ENCODE data around the gene DEPDC5. TPM values are rescaled to one million over a fixed set of nuclear protein-coding genes. Genes with fewer than 3 reads are reported as not detected.

DEPDC5 gene
- total RNA-seq, 1 donor from 2014 or later, result 37.1 TPM

GRCh38 chr22:31839986-31840385 is 86.2 kb downstream of the DEPDC5 start:
- H3K4me1 ChIP-seq, result no peaks in the 10 kb centered on the region
- no peaks in the 10 kb centered on the region for H3K79me2 ChIP-seq (ENCODE audit: low read depth)
- H3K9ac ChIP-seq, result no peak overlapping the region
- H3K27ac Mint-ChIP-seq, result no peak overlapping the region
- H3K4me2 ChIP-seq, result no peak overlapping the region
- H3K4me3 ChIP-seq, result no peak overlapping the region
- no peak overlapping the region for H3K4me3 Mint-ChIP-seq
- peaks cover under 1% of the 10 kb centered on the region for H3K27me3 Mint-ChIP-seq (ENCODE audit: insufficient read depth, low read depth)
- H3K27me3 ChIP-seq, result no peaks in the 10 kb centered on the region
- H3K9me3 ChIP-seq (ENCODE audit: low read depth), result no peaks in the 10 kb centered on the region
- DNase-seq (ENCODE audit: low spot score), result no peak
- H3F3A ChIP-seq (ENCODE audit: low read depth), result no peaks in the 10 kb centered on the region
- H4K20me1 ChIP-seq (ENCODE audit: low read depth), result no peaks in the 10 kb centered on the region
- H3K9me3 Mint-ChIP-seq, result no peaks in the 10 kb centered on the region
- H3K4me1 Mint-ChIP-seq, result peaks cover 2% of the 10 kb centered on the region
- H3K36me3 ChIP-seq, result no peaks in the 10 kb centered on the region
- H3K36me3 Mint-ChIP-seq, result peaks cover 29% of the 10 kb centered on the region
- no peak overlapping the region for H2AFZ ChIP-seq (replicated peaks)
- no peak for TF ChIP-seq EZH2 (IDR thresholded peaks at IDR 0.05)
- TF ChIP-seq CTCF (IDR thresholded peaks at IDR 0.05), result no peak
- no peak for TF ChIP-seq EZH2phosphoT487 (IDR thresholded peaks at IDR 0.05)
- H3K27ac ChIP-seq, result no peak overlapping the region

DNA sequence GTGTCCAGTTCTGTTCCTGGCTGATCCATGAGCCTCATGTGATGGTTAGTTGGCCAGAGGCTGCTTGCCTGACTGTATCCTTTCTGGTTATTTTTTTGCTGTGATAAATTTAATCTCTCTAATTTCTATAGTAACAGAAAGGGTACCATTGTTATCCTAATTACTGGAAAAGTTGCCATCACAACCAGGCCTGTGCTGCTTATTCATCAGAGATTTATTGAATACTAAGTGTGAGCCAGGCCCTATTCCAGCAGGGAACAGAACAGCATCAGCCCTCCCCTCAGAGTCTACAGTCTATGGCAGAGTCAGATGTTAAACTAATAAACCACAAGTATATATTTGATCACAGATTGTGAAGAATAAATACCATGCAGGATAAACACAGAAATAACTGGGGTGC is 86.8 kb downstream of the DEPDC5 start:
- H3K27ac Mint-ChIP-seq, result no peak overlapping the region
- no peaks in the 10 kb centered on the region for H3K79me2 ChIP-seq (ENCODE audit: low read depth)
- H3K4me3 Mint-ChIP-seq, result no peak overlapping the region
- no peak overlapping the region for H3K9ac ChIP-seq
- peaks cover 2% of the 10 kb centered on the region for H3K27me3 Mint-ChIP-seq (ENCODE audit: insufficient read depth, low read depth)
- no peak overlapping the region for H3K4me3 ChIP-seq
- no peak for DNase-seq (ENCODE audit: low spot score)
- H3K36me3 ChIP-seq, result no peaks in the 10 kb centered on the region
- H3K36me3 Mint-ChIP-seq, result peaks cover 31% of the 10 kb centered on the region
- H3K9me3 Mint-ChIP-seq, result no peaks in the 10 kb centered on the region
- no peak for TF ChIP-seq EZH2phosphoT487 (IDR thresholded peaks at IDR 0.05)
- no peak for TF ChIP-seq EZH2 (IDR thresholded peaks at IDR 0.05)
- TF ChIP-seq CTCF (IDR thresholded peaks at IDR 0.05), result no peak
- H3K4me1 Mint-ChIP-seq, result peaks cover 2% of the 10 kb centered on the region
- H3K4me1 ChIP-seq, result no peaks in the 10 kb centered on the region
- H3K27ac ChIP-seq, result no peak overlapping the region
- no peak overlapping the region for H3K4me2 ChIP-seq
- no peaks in the 10 kb centered on the region for H3K27me3 ChIP-seq
- H2AFZ ChIP-seq (replicated peaks), result no peak overlapping the region
- no peaks in the 10 kb centered on the region for H3F3A ChIP-seq (ENCODE audit: low read depth)
- H3K9me3 ChIP-seq (ENCODE audit: low read depth), result no peaks in the 10 kb centered on the region
- no peaks in the 10 kb centered on the region for H4K20me1 ChIP-seq (ENCODE audit: low read depth)

DNA sequence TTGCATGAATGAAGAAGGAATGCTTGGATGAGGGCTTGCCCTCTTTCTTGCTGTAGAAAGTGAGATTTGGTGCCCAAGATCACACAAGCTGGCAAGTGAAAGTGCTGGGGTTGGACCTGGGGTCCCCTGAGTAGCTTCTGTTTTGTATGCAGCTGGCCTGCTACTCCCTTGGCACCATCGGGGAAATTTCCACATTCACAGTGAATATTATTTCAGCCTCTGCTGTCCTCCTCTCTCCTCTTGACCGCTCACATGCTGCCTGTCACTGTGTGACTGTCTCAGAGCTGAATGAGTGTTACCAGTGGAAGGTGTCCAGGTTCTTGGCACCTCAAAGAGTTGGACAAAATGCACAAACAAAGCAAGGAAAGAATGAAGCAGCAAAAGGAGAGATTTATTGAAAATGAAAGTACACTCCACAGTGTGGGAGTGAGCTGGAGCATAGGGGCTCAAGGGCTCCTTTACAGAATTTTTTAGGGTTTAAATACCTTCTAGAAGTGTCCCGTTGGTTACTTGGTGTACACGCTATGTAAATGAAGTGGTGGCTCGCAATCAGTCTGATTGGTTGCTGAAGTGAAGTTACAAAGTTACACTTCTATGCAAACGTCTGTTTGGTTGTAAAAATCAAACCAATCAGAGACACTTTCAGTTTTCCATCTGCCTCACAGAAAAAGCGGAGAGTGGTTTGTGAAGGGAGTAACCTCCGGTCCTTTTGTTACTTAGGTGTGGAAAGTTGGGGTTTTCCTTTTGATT is 87.4 kb downstream of the DEPDC5 start:
- Histone ChIP-seq H3K27ac (no peak overlapping the region), H3F3A (ENCODE audit: low read depth) (no peaks in the 10 kb centered on the region), H3K9me3 (ENCODE audit: low read depth) (no peaks in the 10 kb centered on the region), H3K4me3 (no peak overlapping the region), H3K79me2 (ENCODE audit: low read depth) (no peaks in the 10 kb centered on the region), H3K9ac (no peak overlapping the region), H3K36me3 (no peaks in the 10 kb centered on the region), H4K20me1 (ENCODE audit: low read depth) (no peaks in the 10 kb centered on the region), H2AFZ (replicated peaks) (no peak overlapping the region), H3K4me2 (no peak overlapping the region), H3K27me3 (no peaks in the 10 kb centered on the region), H3K4me1 (no peaks in the 10 kb centered on the region)
- no peak overlapping the region for H3K27ac Mint-ChIP-seq
- H3K36me3 Mint-ChIP-seq, result peaks cover 34% of the 10 kb centered on the region
- H3K4me3 Mint-ChIP-seq, result no peak overlapping the region
- peaks cover 2% of the 10 kb centered on the region for H3K4me1 Mint-ChIP-seq
- peaks cover 2% of the 10 kb centered on the region for H3K27me3 Mint-ChIP-seq (ENCODE audit: insufficient read depth, low read depth)
- TF ChIP-seq EZH2phosphoT487 (IDR thresholded peaks at IDR 0.05) (no peak), EZH2 (IDR thresholded peaks at IDR 0.05) (no peak), CTCF (IDR thresholded peaks at IDR 0.05) (no peak)
- no peak for DNase-seq (ENCODE audit: low spot score)
- no peaks in the 10 kb centered on the region for H3K9me3 Mint-ChIP-seq

Measured in neural progenitor cell (in vitro differentiated cells).